Muscle of arm (tissue), 14 donors: ENCODE results near the gene HBZ. TPM values are rescaled to one million over a fixed set of nuclear protein-coding genes. Genes with fewer than 3 reads are reported as not detected.
"Not testable (repeated sequence)": the region's sequence is repeated elsewhere in the genome, so short reads cannot be mapped to it uniquely, and the experiment has no call there.

Experiments
- DNase-seq: peaks from one replicate; pipeline ENCODE4 v3.0.0-alpha.2; 2013
- long read RNA-seq, 11 donors: transcript quantifications; one replicate each; lab custom pipeline, GENCODE V29; 2026
- polyA plus RNA-seq, 12 donors: library from polyadenylated mRNA; unstranded; fragments of 120-200 nt; gene quantifications; one replicate each; pipeline ENCODE4 v1.2.1, GENCODE V29; 2013; ENCODE audit not compliant: insufficient read length in 12 of 12

The HBZ gene
- 10 to 100 TPM in 2 of 12 donors, 1 to 10 TPM in 7, under 1 TPM in 1, not detected in 2; 0.39 to 18.1 (median 2.9) TPM for polyA plus RNA-seq
- long read RNA-seq, donor 1, partial matches to known transcripts, result 0 of 2 reads
- long read RNA-seq, donor 1, other reads (novel, unspliced or antisense), result 0 of 2 reads
- long read RNA-seq, donor 2, transcript HBZ-201 (3 exons, 755 nt), result major isoform, 6 of 6 reads
- long read RNA-seq, donor 2, partial matches to known transcripts, result 0 of 6 reads
- long read RNA-seq, donor 2, other reads (novel, unspliced or antisense), result 0 of 6 reads
- long read RNA-seq, donor 3, partial matches to known transcripts, result 0 of 1 reads
- long read RNA-seq, donor 3, other reads (novel, unspliced or antisense), result 0 of 1 reads
- long read RNA-seq, donor 4, transcript HBZ-201 (3 exons, 755 nt), result major isoform, 7 of 7 reads
- long read RNA-seq, donor 4, partial matches to known transcripts, result 0 of 7 reads
- long read RNA-seq, donor 4, other reads (novel, unspliced or antisense), result 0 of 7 reads
- long read RNA-seq, donor 5, partial matches to known transcripts, result 0 of 2 reads
- long read RNA-seq, donor 5, other reads (novel, unspliced or antisense), result 0 of 2 reads
- long read RNA-seq, donor 6, result 0 reads
- long read RNA-seq, donor 7, partial matches to known transcripts, result 0 of 4 reads
- long read RNA-seq, donor 7, other reads (novel, unspliced or antisense), result 0 of 4 reads
- long read RNA-seq, donor 8, transcript HBZ-201 (3 exons, 755 nt), result major isoform, 6 of 6 reads
- long read RNA-seq, donor 8, partial matches to known transcripts, result 0 of 6 reads
- long read RNA-seq, donor 8, other reads (novel, unspliced or antisense), result 0 of 6 reads
- long read RNA-seq, donor 9, partial matches to known transcripts, result 0 of 3 reads
- long read RNA-seq, donor 9, other reads (novel, unspliced or antisense), result 0 of 3 reads
- long read RNA-seq, donor 10, partial matches to known transcripts, result 0 of 1 reads
- long read RNA-seq, donor 10, other reads (novel, unspliced or antisense), result 0 of 1 reads
- long read RNA-seq, donor 11, transcript HBZ-201 (3 exons, 755 nt), result major isoform, 7 of 7 reads
- long read RNA-seq, donor 11, partial matches to known transcripts, result 0 of 7 reads
- long read RNA-seq, donor 11, other reads (novel, unspliced or antisense), result 0 of 7 reads

GRCh38 chr16:152141-153128, at the start of gene HBZ:
Gene HBZ (plus strand): TSS chr16:152644. CDS start chr16:152910, 266 bp downstream.
- DNase-seq, result no peak

DNA sequence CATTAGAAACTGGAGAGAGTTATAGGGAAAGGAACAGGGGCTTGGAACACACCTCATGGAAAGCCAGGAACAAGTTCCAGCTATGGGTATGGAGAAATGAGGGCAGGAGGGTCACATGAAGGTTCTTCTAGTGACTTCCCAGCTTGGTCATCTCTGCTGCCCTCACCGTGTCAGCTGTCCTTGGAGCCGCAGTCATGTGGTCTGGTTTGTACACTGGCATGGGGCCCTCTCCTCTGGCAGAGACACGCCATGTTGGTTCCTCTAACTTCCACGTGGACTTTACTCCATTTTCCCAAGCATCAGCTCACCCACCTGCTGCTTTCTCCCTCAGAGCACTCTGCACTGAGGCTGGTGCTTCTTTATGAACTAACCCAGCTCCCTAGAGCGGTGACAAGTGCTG, 48.1 kb upstream of the HBZ start:
- no peak for DNase-seq

GRCh38 chr16:104928-105327, 47.5 kb upstream of the HBZ start:
- DNase-seq, result no peak

GRCh38 chr16:105521-105920, 46.9 kb upstream of the HBZ start:
- no peak for DNase-seq

DNA sequence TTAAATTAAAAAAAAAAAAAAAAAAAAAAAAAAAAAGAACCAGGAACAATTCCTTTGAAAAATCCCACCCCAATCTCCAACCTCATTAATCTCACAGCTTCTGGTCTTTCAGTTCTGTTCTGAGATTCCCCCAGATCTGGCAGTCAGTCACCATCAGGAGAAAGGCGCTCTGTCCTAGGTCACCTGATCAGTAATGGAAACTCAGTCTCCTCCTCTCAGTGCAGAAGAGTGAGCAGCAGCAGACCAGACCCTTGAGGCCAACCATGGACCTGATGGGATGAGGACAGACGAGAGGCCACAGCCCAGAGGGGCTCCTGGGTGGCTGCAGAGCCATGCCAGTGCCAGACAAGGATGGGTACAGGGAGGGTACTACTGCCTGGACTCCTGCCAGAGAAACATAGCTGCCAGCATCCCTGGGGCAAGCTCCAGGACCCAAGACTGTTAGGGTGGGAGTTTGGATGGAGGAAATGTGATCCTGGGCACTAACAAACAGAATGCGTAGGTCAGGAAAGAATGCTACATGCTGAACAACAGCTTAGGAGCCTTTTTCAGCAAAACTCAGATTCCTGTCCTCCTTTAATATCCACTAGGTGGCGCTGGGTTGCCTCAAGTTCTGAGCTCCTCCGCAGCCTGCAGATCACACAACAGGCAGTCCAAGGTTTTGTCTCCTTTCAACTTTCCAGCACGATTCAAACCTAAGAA, 45.7 kb upstream of the HBZ start:
- peak; percentile 81 for DNase-seq

DNA sequence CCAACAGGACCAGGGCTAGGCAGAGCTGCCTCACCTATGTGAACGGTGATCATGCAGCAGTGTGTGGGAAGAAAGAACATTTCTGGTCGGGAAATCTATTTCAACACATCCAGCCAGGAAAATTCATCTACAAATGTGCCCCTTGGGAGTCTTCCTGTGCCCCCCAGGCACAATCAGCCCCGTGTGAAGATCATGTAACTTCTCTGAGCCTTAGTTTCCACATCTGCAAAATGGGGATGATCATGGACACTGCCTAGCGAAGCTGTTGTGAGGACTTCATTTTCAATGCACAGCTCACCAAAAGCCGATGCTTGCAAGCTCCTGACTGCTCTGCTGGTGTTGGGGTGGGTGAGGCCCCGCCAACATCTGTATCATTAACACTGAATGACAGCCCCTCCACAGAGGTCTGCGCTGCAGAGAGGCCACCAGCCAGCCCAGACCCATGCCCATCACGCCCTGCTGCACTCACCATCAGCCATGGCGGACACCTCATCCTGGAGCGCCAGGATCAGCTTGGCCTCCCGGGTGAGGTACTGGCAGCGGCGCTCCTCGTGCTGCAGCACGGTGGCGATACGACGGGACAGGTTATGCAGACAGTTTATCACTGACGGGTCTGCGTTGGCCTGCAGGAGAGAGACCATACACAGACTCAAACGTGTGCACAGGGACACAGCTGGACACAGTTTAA, 40.1 kb upstream of the HBZ start:
- no peak for DNase-seq

DNA sequence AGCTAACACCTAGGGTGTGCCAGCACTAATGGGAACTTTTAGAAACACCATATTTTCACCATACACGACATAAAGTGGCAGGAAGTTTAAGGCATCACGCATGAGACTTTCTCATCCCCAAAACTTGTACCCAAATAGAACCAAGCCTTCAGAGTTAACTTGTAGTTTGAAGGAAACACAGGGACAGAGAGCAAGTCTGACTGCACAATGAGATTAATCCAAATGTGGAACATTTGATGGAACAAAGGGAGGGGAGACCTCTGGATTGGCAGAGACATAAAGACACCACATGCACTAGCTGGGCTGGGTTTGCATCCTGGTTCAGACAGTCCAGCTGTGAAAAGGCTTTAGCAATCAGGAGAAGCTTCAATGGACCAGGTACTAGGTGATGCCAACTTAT, 38.1 kb upstream of the HBZ start:
- no peak for DNase-seq

GRCh38 chr16:116015-116414, 36.4 kb upstream of the HBZ start:
- DNase-seq, result no peak

DNA sequence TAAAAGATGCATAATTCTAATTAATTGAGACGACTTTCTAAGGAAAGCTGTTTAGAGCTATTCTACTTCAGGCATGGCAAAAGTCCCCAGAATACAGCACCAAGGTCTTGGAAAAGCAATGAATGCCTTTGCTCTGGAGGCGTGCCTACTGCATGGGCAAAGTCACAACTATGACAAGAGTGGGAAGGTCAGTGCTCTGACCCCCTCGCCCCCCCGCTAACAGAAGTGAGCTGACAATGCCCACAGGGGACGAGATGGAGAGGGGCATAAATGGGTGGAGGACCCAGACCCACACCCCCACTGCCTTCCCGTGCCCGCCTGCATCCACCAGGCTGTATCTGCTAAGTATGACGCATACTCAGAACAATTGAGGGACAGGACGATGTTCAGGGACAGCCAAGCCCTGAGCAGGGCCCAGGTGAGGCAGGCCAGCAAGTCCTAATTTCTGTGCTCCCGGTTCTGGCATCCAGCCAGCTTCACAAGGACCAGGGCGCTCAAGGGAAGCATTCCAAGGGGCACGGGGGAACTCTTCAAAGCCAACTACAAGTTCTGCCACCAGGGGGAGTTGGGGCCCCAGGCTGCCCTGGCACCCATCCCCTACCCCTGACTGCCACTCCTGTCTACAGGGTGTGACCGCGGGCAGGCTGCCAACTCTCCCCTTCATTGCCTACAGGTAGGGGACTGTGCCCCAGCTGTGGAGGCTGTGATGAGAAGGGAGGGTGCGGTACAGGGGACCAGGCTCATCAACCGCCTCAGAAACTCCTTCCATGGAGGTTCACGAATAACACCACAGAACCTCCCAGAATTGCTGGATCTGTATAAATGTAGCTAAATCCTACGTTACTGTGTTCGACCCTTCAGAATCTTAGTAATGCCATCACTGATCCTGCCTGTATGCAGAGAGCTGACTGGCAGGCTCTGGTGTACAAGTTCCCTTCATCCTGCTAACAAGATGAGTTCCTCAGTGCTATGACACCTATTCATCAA, 34.8 kb upstream of the HBZ start:
- DNase-seq, result no peak

DNA sequence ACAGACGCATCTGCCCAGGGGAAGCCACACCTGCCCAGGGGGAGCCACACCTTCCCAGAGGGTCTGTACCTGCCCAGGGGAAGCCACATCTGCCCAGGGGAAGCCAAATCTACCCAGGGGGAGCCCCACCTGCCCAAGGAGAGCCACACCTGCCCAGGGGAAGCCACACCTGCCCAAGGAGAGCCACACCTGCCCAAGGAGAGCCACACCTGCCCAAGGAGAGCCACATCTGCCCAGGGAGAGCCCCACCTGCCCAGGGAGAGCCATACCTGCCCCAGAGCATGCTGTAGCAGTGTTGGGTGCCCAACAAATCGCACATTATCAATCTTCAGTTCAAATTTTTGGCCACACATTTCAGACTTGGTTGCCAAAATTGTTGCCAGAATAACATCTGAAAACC, 33.6 kb upstream of the HBZ start:
- DNase-seq, result no peak

- DNase-seq, result no peak
These were observed 33.1 kb upstream of the HBZ start for GRCh38 chr16:119295-119694.

DNA sequence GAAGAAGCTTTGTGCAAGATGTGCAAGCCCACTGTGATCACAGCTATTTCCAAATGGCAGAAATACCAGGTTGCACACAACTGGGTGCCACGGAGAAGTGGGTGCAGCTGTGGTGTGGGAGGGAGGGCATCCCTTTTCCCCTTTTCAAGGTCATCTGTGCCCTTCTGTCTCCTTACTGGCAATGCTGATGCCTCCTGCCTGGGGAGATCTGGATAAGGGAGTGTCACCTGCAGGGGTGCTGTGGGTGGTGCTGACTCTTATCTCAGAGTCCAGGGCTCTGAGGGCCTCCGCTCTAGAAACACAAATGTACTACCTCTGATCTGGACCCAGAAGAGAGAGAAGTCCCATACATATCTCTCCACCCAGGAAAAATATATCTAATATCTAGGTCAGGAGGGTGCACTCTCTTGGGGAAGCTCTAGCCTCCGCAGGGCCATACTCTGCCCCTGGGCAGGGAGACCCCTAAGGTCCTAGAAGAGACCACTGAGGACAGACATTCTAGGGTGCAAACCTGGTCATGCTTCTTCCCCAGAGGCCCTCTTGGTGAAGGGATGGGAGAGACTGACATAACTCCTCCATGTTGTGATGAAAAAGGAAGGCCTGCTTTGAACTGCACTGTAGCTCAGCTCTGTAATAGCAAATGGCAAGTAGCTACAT, 32.5 kb upstream of the HBZ start:
- no peak for DNase-seq

DNA sequence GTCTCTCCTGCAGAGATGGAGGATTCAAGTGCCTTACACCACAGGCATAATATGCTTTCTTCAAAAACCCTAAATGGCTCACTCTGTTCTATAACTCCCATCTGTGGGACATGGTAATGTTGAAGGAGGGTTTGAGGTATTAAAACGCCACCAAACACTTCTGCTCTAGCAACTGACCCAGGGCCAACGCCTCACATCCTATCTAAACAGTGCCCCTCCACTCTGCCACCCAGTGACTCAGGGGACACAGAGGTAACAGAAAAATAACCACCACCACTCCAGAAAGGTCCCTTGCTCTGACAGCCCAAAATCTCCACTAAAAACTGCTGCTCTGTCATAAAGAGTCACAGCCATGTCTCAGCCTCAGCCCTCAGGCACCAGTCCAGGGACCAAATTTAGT, 31.7 kb upstream of the HBZ start:
- DNase-seq, result no peak

GRCh38 chr16:122361-122760, 30.1 kb upstream of the HBZ start:
- DNase-seq, result no peak

DNA sequence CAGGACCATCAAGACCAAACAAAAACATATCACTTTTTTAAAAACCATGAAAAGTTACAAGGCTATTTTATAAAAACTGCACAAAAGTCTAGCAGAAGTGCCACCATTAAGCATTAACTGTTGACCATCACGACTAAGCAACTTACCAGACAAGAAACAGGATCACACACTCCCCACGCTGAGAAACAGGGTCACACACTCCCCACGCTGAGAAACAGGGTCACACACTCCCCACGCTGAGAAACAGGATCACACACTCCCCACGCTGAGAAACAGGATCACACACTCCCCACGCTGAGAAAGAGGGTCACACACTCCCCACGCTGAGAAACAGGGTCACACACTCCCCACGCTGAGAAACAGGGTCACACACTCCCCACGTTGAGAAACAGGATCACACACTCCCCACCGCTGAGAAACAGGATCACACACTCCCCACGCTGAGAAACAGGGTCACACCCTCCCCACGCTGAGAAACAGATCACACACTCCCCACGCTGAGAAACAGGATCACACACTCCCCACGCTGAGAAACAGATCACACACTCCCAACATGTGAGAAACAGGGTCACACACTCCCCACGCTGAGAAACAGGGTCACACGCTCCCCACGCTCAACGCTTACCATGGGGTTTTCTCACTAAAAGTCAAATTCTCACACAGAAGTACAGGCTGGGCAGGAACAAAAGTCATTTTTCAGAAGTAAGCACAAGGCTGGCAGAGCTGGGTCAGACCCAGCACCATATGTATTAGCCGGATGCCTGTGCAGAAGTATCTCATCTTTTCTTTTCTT, 28.7 kb upstream of the HBZ start:
- DNase-seq, result not testable (repeated sequence)

DNA sequence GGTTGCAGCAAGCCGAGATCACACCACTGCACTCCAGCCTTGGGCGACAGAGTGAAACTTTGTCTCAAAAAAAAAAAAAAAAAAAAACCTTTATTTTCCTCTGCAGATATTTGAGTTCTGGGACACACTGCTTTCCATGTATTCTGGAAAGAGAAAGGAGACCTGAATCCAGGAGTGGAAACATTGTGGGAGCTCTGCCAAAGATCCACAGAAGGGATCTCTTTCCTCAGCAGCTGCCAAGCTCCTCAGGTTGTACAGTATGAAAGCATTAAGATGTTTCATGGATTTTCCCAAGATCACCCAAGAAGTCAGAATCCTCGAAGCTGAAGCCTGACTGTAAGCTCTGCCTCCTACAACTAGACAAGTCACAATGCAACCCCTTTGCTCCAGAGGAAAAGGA, 27.4 kb upstream of the HBZ start:
- peak; percentile 66 for DNase-seq

GRCh38 chr16:129075-129474, 23.4 kb upstream of the HBZ start:
- no peak for DNase-seq
